IMR-90 (cell line): ENCODE results near the gene CACYBP. TPM values are rescaled to one million over a fixed set of nuclear protein-coding genes. Genes with fewer than 3 reads are reported as not detected.

Experiments used
- ATAC-seq: fragments of 200-7000 bp; cut with Tn5 transposase; 2 replicates; pipeline ENCODE4 v1.9.1; 2020; ENCODE audit warnings: low read depth, mild to moderate bottlenecking, moderate library complexity
- BruUV-seq: library from RNA; stranded (reverse); fragments of 400-500 nt; replicated peaks from 2 replicates; lab custom pipeline; 2021; lab: Mats Ljungman, UMichigan
- CTCF ChIA-PET: fragments of 300-600 bp; formaldehyde crosslinking; extraction: SDS; loops from one replicate; lab custom pipeline; 2021; ENCODE audit warnings: antibody characterized with exemption; lab: Yijun Ruan, JAX
- POLR2A ChIA-PET: fragments of 300-600 bp; sonication (Branson Sonifier 250); formaldehyde crosslinking; loops from one replicate; lab custom pipeline; 2022; ENCODE audit warnings: antibody characterized with exemption; ENCODE audit not compliant: unreplicated experiment; lab: Charles Lee
- DNase-seq: peaks from one replicate; pipeline ENCODE4 v3.0.0; 2013
- H2AFZ ChIP-seq: replicated peaks from 2 replicates; pipeline ENCODE3; 2013; ENCODE audit warnings: low read length, mild to moderate bottlenecking; ENCODE audit not compliant: poor library complexity
- H2AK5ac ChIP-seq: 2 replicates; pipeline ENCODE4 v1.6.1; 2013; ENCODE audit warnings: low read depth, low read length, inconsistent platforms
- H2AK9ac ChIP-seq: replicated peaks from 2 replicates; pipeline ENCODE3; 2013; ENCODE audit warnings: mild to moderate bottlenecking, low read depth, low read length, moderate library complexity; ENCODE audit not compliant: poor library complexity
- H2BK120ac ChIP-seq: 2 replicates; pipeline ENCODE4 v1.6.1; 2013; ENCODE audit warnings: low read depth, low read length, inconsistent platforms
- H2BK15ac ChIP-seq: 3 replicates; pipeline ENCODE4 v1.6.1; 2013; ENCODE audit warnings: low read depth, low read length, inconsistent platforms
- H2BK20ac ChIP-seq: 2 replicates; pipeline ENCODE4 v1.6.1; 2013; ENCODE audit warnings: low read depth, mild to moderate bottlenecking, inconsistent platforms, low read length, moderate library complexity
- H2BK5ac ChIP-seq: 2 replicates; pipeline ENCODE4 v1.6.1; 2013; ENCODE audit warnings: mild to moderate bottlenecking, low read depth, low read length, inconsistent platforms; ENCODE audit not compliant: poor library complexity, severe bottlenecking
- H3K14ac ChIP-seq: replicated peaks from 2 replicates; pipeline ENCODE4 v1.6.1; 2013; ENCODE audit warnings: low read depth, low read length, inconsistent platforms
- H3K18ac ChIP-seq: 2 replicates; pipeline ENCODE4 v1.6.1; 2013; ENCODE audit warnings: low read depth, low read length, control low read depth
- H3K23ac ChIP-seq: 2 replicates; pipeline ENCODE4 v1.6.1; 2013; ENCODE audit warnings: low read depth, low read length, inconsistent platforms
- H3K27ac ChIP-seq: 2 replicates; pipeline ENCODE4 v1.5.1; 2013; ENCODE audit warnings: mild to moderate bottlenecking, control low read depth, low read length; ENCODE audit not compliant: insufficient read depth
- H3K27me3 ChIP-seq: 2 replicates; pipeline ENCODE4 v1.6.1; 2013; ENCODE audit warnings: low read length; ENCODE audit not compliant: control insufficient read depth, insufficient read depth
- H3K36me3 ChIP-seq: 2 replicates; pipeline ENCODE4 v1.6.1; 2013; ENCODE audit warnings: low read length, mixed read lengths; ENCODE audit not compliant: control insufficient read depth, insufficient read depth
- H3K4ac ChIP-seq: 2 replicates; pipeline ENCODE4 v1.6.1; 2013; ENCODE audit warnings: low read depth, low read length, inconsistent platforms
- H3K4me1 ChIP-seq: 2 replicates; pipeline ENCODE4 v1.6.1; 2013; ENCODE audit warnings: low read length, mixed read lengths; ENCODE audit not compliant: control insufficient read depth, insufficient read depth
- H3K4me2 ChIP-seq: 2 replicates; pipeline ENCODE4 v1.6.1; 2013; ENCODE audit warnings: low read depth, mild to moderate bottlenecking, control low read depth, low read length, moderate library complexity
- H3K4me3 ChIP-seq: 2 replicates; pipeline ENCODE4 v1.5.1; 2013; ENCODE audit warnings: low read depth, mild to moderate bottlenecking, control low read depth, low read length, moderate library complexity; ENCODE audit not compliant: insufficient read depth
- H3K56ac ChIP-seq: 2 replicates; pipeline ENCODE4 v1.6.1; 2013; ENCODE audit warnings: low read length, inconsistent platforms; ENCODE audit not compliant: insufficient read depth; ENCODE audit errors: extremely low read depth
- H3K79me1 ChIP-seq, 2 experiments: 2 replicates each; pipeline ENCODE4 v1.6.1; 2013; ENCODE audit warnings: low read length in 2 of 2, inconsistent platforms in 1 of 2, low read depth in 1 of 2
- H3K9ac ChIP-seq: 2 replicates; pipeline ENCODE4 v1.6.1; 2013; ENCODE audit warnings: low read depth, low read length, control low read depth
- H3K9me1 ChIP-seq: 2 replicates; pipeline ENCODE4 v1.6.1; 2013; ENCODE audit warnings: low read length, inconsistent platforms; ENCODE audit not compliant: insufficient read depth
- H3K9me3 ChIP-seq: 2 replicates; pipeline ENCODE4 v1.6.1; 2013; ENCODE audit warnings: low read length; ENCODE audit not compliant: control insufficient read depth, insufficient read depth
- H4K20me1 ChIP-seq: 2 replicates; pipeline ENCODE4 v1.6.1; 2013; ENCODE audit warnings: low read length, inconsistent platforms; ENCODE audit not compliant: insufficient read depth
- H4K5ac ChIP-seq: 2 replicates; pipeline ENCODE4 v1.6.1; 2013; ENCODE audit warnings: mild to moderate bottlenecking, low read depth, low read length, control low read depth
- H4K8ac ChIP-seq, 2 experiments: 2 replicates each; pipeline ENCODE4 v1.6.1; 2013; ENCODE audit warnings: low read depth in 2 of 2, low read length in 2 of 2, control low read depth in 1 of 2, inconsistent platforms in 1 of 2
- H4K91ac ChIP-seq: 2 replicates; pipeline ENCODE4 v1.6.1; 2013; ENCODE audit warnings: low read depth, low read length, inconsistent platforms; ENCODE audit not compliant: insufficient read depth
- CEBPB ChIP-seq: IDR thresholded peaks from 2 replicates; pipeline ENCODE4 v1.6.1; 2012; ENCODE audit warnings: low read depth, low read length, improper control_type of control experiment
- WGBS, 2 experiments: methylation state at CpG; one replicate each; pipeline versions ENCODE4 v1.1.5 to v1.1.7; 2013; ENCODE audit warnings: missing lambda C conversion rate in 2 of 2; ENCODE audit not compliant: insufficient read length in 1 of 2; ENCODE audit errors: extremely low coverage in 2 of 2; 5-methylcytosine and 5-hydroxymethylcytosine counted together
- dilution Hi-C: fragments of 300-500 bp; cut with HindIII; formaldehyde crosslinking; loops from one replicate; pipeline ENCODE4 v1.14.3; 2018; ENCODE audit warnings: low sequenced_read_pairs; ENCODE audit not compliant: unreplicated experiment
- in situ Hi-C: fragments of 300-500 bp; cut with MboI; formaldehyde crosslinking; loops from 3 replicates; pipeline ENCODE4 v1.14.3; 2019; ENCODE audit warnings: low sequenced_read_pairs, inconsistent platforms, mixed read lengths
- intact Hi-C: fragments of 100-400 bp; cut with micrococcal nuclease; formaldehyde crosslinking; loops from 2 replicates; pipeline ENCODE4 v1.10.0; 2022
- polyA plus RNA-seq, 3 experiments: library from polyadenylated mRNA; depleted of rRNA; stranded (reverse); fragments of >200 nt; gene quantifications; 2 replicates each; pipeline ENCODE4 v1.2.3, GENCODE V29; 2012; ENCODE audit warnings: low replicate concordance in 1 of 3
- total RNA-seq: library from RNA; depleted of rRNA; stranded (reverse); fragments of >200 nt; gene quantifications from 2 replicates; pipeline ENCODE4 v1.2.3, GENCODE V29; 2012

Gene CACYBP
- total and polyA plus RNA-seq, 2 of the 4 experiments (the other 2 are of a cell fraction): 61.8 to 62.8 TPM

DNA sequence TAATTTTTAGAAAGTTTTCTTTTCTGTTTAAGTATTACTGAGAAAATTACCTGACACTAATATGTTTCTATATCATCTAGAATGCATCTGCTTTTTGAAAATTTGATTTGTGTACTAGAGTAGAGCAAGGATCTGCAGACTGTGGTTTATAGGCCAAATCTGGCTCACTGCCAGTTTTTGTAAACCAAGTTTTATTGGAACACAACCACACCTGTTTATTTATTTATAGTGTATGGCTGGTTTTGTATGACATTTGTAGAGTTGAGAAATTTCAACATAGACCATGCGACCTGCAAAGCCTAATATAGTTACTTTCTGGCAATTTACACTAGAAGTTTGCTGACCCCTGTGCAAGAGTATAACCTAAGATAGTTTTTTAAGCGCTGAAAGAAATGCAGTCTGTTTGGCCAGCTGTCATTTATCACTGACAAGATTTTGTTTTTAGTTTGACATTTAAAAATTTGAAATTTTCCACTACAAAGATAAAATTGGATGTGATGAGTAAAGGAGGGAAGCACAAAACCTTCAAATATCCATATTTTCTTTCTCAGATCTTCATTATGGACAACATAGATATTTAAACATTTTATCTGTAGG is 36.1 kb upstream of the CACYBP start:
- TF ChIP-seq CEBPB: no peak
- H3K4ac ChIP-seq: no peak overlapping the region
- no peaks in the 10 kb centered on the region for H3K9me1 ChIP-seq
- H3K36me3 ChIP-seq: no peaks in the 10 kb centered on the region
- ATAC-seq: no peak
- no peak overlapping the region for H4K8ac ChIP-seq
- no peak overlapping the region for H3K9ac ChIP-seq
- H3K27ac ChIP-seq: no peak overlapping the region
- WGBS, 2 experiments: no CpG with 5 or more reads among the region's 2 CpGs
- no peak overlapping the region for H3K56ac ChIP-seq
- no peaks in the 10 kb centered on the region for H3K4me1 ChIP-seq
- no peak overlapping the region for H2BK20ac ChIP-seq
- H2AK5ac ChIP-seq: no peak overlapping the region
- H4K5ac ChIP-seq: no peak overlapping the region
- no peak overlapping the region for H2AFZ ChIP-seq
- H3K4me2 ChIP-seq: no peak overlapping the region
- H2BK15ac ChIP-seq: no peak overlapping the region
- no peak overlapping the region for H3K4me3 ChIP-seq
- in situ Hi-C loops: no loop called here
- ChIA-PET POLR2A (no interaction called here), CTCF (interaction anchor here (0.6 kb wide), 1 partner anchor 145 kb away, joined by 4 read pairs; no protein-coding TSS in a partner anchor)
- no peak for DNase-seq
- no TSS peak for BruUV-seq
- intact Hi-C loops: no loop called here
- H3K14ac ChIP-seq: no peak overlapping the region
- no peaks in the 10 kb centered on the region for H3K79me1 ChIP-seq
- H2BK120ac ChIP-seq: no peak overlapping the region
- no peak overlapping the region for H2BK5ac ChIP-seq
- H3K27me3 ChIP-seq: peaks cover 4% of the 10 kb centered on the region; the same call in 1 of the 2 replicates
- H3K23ac ChIP-seq: no peak overlapping the region
- no peak overlapping the region for H3K18ac ChIP-seq
- dilution Hi-C loops: no loop called here
- no peak overlapping the region for H2AK9ac ChIP-seq
- no peaks in the 10 kb centered on the region for H4K20me1 ChIP-seq
- H4K91ac ChIP-seq: no peak overlapping the region
- H3K9me3 ChIP-seq: no peaks in the 10 kb centered on the region
